ENCODE results near the gene RUSF1. TPM values are rescaled to one million over a fixed set of nuclear protein-coding genes. Genes with fewer than 3 reads are reported as not detected.

RUSF1 gene
- polyA plus RNA-seq, 3 donors = 10.3 to 45.1 (median 11.8) TPM

GRCh38 chr16:31439519-31439918 is 68.7 kb downstream of the RUSF1 start:
- H2AFZ ChIP-seq (ENCODE audit: insufficient read depth, low read depth, low read length, poor library complexity, severe bottlenecking) = no peak overlapping the region
- H3K4me3 ChIP-seq (replicated peaks in 1 of 3; ENCODE audit: low read depth in 2 of 3, low read length in 3 of 3) = no peak overlapping the region
- H3K4me2 ChIP-seq (replicated peaks; ENCODE audit: extremely low read depth, low read length, poor library complexity, severe bottlenecking) = no peak overlapping the region
- peaks cover 2 to 10% (median 4%) of the 10 kb centered on the region in 3 donors for H3K27me3 Mint-ChIP-seq (ENCODE audit: low read depth in 3 of 3)
- no peaks in the 10 kb centered on the region for H3K36me3 ChIP-seq (replicated peaks in 1 of 2; ENCODE audit: control insufficient read depth in 1 of 2, insufficient read depth in 2 of 2, low read length in 2 of 2)
- peaks cover 0 to 7% (median 0%) of the 10 kb centered on the region in 7 donors for H3K9me3 Mint-ChIP-seq
- H3K9me3 ChIP-seq (replicated peaks in 1 of 2; ENCODE audit: control insufficient read depth in 1 of 2, insufficient read depth in 1 of 2, low read length in 2 of 2) = no peaks in the 10 kb centered on the region
- no peaks in the 10 kb centered on the region for H4K20me1 ChIP-seq (ENCODE audit: insufficient read depth, low read length)
- no peak overlapping the region for H3K27ac ChIP-seq (ENCODE audit: low read depth in 1 of 2, low read length in 2 of 2)
- peaks cover 6% of the 10 kb centered on the region for H3K4me1 Mint-ChIP-seq
- H3K4me3 Mint-ChIP-seq = no peak overlapping the region
- H3K4me1 ChIP-seq (ENCODE audit: control insufficient read depth in 1 of 2, insufficient read depth in 2 of 2, low read length in 2 of 2) = peaks cover 0 to 4% of the 10 kb centered on the region in 2 donors
- H3K27me3 ChIP-seq (ENCODE audit: control insufficient read depth in 2 of 2, insufficient read depth in 2 of 2, low read length in 2 of 2) = no peaks in the 10 kb centered on the region
- DNase-seq = no peak
- H3K27ac Mint-ChIP-seq = no peak overlapping the region
- no CpG with 5 or more reads among the region's 3 CpGs for WGBS (ENCODE audit: insufficient coverage)
- no peak for TF ChIP-seq CTCF (IDR thresholded peaks at IDR 0.05)
- H3K79me2 ChIP-seq (ENCODE audit: insufficient read depth, low read length) = no peaks in the 10 kb centered on the region
- no peak overlapping the region for H3K9ac ChIP-seq (ENCODE audit: insufficient read depth, low read length, poor library complexity, severe bottlenecking)
- H3K36me3 Mint-ChIP-seq = no peaks in the 10 kb centered on the region
- intact Hi-C loops (cut with micrococcal nuclease) = no loop called here

Other genes with a start within 250 kb of the RUSF1 start
- 100 to 1,000 TPM in 2 of 3 donors, 10 to 100 TPM in 1; 71.9 to 330 (median 117) TPM for gene ITGAM, start 248.4 kb downstream of the RUSF1 start, polyA plus RNA-seq
- 100 to 1,000 TPM in 1 of 3 donors, 10 to 100 TPM in 2; 40.7 to 710 (median 71.3) TPM for gene ITGAX, start 153.2 kb downstream of the RUSF1 start, polyA plus RNA-seq
- under 1 TPM in 1 of 3 donors, not detected in 2; 0.04 TPM for gene ITGAD, start 115.1 kb downstream of the RUSF1 start, polyA plus RNA-seq
- gene COX6A2, start 80.0 kb downstream of the RUSF1 start, polyA plus RNA-seq = not detected
- gene ZNF843, start 65.6 kb downstream of the RUSF1 start, polyA plus RNA-seq = under 1 TPM in 1 of 3 donors, not detected in 2; 0.03 TPM
- 1 to 10 TPM; 2.9 to 9.3 (median 4.2) TPM for gene ARMC5, start 48.9 kb downstream of the RUSF1 start, polyA plus RNA-seq
- under 1 TPM in 2 of 3 donors, not detected in 1; 0.11 to 0.16 TPM for gene TGFB1I1, start 36.2 kb downstream of the RUSF1 start, polyA plus RNA-seq
- gene SLC5A2, start 25.3 kb downstream of the RUSF1 start, polyA plus RNA-seq = under 1 TPM in 1 of 3 donors, not detected in 2; 0.04 TPM
- under 1 TPM in 1 of 3 donors, not detected in 2; 0.84 TPM for gene AHSP, start 19.5 kb upstream of the RUSF1 start, polyA plus RNA-seq

All from CD14-positive monocyte (primary cell).